Dorsolateral prefrontal cortex (tissue), 118 donors: ENCODE measurements around the gene DGKD. TPM values are rescaled to one million over a fixed set of nuclear protein-coding genes. Genes with fewer than 3 reads are reported as not detected.

Experiments used
- total RNA-seq, 120 experiments: library from RNA; stranded (reverse); gene quantifications; one replicate each; pipeline versions ENCODE4 v1.2.3 to v1.2.4, GENCODE V29; 2022

The DGKD gene
- total RNA-seq, 120 experiments from 2014 or later, result 26.8 to 76.7 (median 50.5) TPM

Other genes starting within 250 kb of the DGKD start
- 10 to 100 TPM; 32.3 to 74.5 (median 53.4) TPM for gene ATG16L1, start 102.8 kb upstream of the DGKD start, total RNA-seq
- gene SAG, start 46.7 kb upstream of the DGKD start, total RNA-seq, result 1 to 10 TPM in 6 of 120 experiments, under 1 TPM in 17, not detected in 97; 0.07 to 3.2 (median 0.61) TPM
- gene USP40, start 212.3 kb downstream of the DGKD start, total RNA-seq, result 10 to 100 TPM; 26.9 to 83.4 (median 49.3) TPM